Measurements from ENCODE around the gene MAD1L1.
"Not testable (repeated sequence)": the region's sequence is repeated elsewhere in the genome, so short reads cannot be mapped to it uniquely, and the experiment has no call there.

Gene MAD1L1

DNA sequence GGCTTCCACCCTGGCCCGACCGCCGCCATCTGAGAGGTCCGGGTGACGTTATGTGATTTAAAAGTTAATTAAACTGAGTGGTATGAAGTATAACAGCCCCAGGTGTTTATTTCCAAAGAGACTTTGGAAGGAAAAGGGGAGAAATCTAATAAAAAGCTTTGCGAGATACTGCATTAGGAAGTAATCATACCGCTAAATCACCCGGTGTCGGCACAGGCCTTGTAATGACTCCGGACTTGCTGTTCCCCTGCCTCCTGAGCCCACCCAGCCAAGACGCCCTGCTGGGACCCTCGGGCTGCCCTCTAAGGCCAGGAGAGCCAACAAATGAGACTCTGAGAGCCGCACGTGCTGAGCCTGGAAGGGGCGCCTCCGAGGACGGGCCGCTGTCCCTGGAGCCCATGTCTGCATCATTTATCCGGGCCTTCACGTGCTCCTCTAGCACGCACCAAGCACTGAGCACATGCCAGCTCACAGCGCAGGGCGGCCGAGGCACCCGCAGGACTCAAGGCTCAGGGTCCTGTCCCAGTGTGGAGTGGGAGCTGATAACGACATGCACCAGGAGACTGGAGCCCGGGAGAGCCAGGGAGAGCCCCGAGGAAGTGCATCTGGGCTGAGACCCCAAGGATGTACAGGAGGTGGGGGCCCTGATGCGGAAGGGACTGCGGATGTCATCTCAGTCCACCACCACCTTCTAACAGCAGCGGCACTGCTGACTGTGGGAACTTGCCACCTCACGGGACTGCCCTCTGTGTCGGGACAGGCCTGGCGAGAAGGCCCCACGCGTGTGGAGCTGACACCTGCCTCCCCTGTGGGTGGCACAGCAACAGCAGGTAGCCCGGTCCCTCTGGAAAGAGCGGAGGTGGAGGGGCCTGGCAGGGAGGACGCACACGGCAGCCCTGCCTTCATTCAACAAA is 380.0 kb downstream of the MAD1L1 start:
- DNase-seq, result no peak

- DNase-seq, result no peak
Measured at GRCh38 chr7:1851721-1852516, 380.8 kb downstream of the MAD1L1 start.

DNA sequence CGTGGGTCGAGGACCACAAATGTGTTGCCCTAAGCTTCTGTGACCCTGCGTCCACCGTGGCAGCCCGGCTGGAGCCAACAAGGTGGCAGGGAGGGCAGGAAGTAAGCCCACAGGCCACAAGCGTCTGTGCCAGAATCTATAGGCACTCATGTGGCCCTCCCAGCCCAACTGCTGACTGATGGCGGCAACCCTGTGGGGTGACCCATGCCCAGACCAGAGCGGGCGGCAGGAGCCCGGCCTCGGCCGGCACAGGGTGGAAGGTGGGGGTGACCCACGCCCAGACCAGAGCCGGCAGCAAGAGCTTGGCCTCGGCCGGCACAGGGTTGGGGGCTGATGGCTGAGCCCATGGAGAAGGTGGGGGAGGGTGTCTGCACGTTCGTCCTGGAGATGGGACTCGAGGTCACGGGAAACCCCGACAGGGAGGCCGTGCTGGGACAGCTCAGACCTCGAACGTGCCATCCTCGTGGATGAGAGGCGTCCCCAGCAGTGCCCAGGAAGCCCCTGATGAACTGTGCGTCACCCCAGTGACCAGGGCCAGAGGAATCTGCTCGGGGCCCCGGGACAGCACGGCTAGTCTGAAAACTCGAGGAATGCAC is 381.7 kb downstream of the MAD1L1 start:
- DNase-seq, result no peak

DNA sequence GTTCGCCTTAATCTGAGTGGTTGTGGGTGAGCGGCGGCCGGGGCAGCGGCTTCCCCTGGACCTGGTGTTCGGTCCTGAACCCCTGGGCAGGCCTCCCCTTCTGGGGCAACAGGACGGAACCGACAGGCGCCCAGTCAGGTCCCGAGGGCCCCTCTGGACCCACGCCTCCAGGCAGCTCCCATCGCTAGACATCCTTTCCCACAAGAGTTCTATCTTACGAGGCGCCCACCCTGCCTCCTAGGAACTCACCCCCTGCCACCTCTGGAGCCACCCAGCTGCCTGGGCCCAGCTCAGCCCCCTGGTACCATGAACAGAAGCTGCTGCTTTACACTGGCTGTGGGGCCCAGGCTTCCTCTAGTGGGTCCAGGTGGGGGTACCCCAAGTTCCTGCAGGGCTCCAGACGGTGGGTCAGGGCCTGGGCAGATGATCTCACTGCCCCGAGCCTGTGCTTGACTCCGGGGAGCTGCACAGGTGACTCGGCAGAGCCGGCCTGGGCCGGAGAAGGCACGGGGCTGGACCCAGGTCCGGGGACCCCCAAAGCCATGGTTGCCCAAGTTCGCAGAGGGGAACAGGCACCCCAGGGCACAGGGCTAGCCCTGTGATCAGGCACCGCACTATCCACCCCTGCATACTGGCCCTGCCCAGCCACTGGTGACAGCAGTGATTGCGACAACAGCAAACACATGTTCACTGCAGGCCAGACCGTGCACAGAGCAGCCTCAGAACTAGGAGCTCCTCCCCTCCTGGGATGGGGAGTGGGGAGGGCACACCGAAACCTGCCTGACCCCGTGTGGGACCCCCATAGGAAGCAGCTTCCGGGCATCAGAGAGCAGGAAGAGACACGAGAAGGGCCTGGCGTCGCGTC is 382.4 kb downstream of the MAD1L1 start:
- DNase-seq, result no peak

GRCh38 chr7:1849351-1850041 is 383.2 kb downstream of the MAD1L1 start:
- DNase-seq, result no peak

GRCh38 chr7:1848911-1849311 is 383.8 kb downstream of the MAD1L1 start:
- DNase-seq, result no peak

DNA sequence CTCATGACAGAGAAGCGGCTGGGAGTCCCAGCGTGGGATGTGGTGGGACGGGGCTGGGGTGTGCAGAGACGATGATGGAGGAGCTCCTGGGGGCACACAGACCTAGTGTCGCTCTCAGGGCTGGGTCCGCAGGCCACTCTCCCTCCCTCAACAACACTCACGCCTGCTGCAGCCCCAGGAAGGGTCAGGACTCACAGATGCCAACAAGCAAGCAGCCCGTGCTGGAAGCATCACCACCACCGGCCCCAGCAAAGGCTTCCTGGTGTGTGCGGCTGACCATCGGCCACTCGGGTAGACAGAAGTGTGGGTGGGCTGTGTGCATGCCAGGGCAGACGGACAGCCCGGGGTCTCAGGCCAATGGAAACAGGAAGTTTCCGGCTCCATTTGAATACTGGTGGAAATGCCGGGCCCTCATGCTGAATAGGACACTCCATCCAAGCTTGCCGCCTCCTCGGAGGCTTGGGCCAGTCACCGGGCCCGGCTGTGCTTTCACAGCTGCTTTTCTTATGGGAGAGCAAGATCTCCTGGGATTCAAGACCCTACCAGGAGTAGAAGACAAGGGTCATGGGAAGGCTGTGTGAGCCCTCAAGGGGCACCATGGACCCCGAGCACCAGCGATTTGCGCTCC is 384.6 kb downstream of the MAD1L1 start:
- DNase-seq, result no peak

DNA sequence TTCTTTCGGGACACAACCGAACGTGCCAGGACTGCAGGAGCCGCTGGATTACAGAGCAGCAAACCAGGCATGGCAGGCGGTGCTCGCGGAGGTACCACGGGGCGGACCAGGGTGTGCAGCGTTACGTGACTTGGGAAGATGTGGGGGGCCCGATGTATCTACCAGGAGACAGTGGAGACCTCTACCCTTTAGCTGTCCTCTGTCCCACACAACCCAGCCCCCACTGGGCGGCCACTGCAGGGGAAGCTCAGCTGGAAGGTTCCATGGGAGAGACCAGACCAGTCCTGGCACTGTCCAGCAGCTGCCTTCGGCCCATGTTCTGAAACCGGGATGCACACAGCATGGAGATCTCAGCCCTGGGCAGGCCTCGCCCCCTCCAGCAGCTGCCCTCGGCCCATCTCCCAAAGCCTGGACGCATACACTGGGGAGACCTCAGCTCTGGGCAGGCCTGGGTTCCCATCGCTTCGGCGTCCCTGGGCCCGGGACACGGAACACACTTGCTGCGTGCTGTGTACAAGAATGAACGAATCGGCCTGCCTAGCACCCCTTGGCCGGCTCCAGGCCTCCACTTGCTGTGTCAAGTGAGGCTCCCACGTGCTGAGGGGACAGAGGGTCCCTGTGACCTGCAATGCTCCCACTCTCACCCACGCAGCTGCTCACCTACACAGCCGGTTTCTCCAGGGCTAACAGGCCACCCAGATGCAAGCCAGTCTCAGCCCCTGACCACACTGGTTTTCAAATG is 385.3 kb downstream of the MAD1L1 start:
- DNase-seq, result no peak

DNA sequence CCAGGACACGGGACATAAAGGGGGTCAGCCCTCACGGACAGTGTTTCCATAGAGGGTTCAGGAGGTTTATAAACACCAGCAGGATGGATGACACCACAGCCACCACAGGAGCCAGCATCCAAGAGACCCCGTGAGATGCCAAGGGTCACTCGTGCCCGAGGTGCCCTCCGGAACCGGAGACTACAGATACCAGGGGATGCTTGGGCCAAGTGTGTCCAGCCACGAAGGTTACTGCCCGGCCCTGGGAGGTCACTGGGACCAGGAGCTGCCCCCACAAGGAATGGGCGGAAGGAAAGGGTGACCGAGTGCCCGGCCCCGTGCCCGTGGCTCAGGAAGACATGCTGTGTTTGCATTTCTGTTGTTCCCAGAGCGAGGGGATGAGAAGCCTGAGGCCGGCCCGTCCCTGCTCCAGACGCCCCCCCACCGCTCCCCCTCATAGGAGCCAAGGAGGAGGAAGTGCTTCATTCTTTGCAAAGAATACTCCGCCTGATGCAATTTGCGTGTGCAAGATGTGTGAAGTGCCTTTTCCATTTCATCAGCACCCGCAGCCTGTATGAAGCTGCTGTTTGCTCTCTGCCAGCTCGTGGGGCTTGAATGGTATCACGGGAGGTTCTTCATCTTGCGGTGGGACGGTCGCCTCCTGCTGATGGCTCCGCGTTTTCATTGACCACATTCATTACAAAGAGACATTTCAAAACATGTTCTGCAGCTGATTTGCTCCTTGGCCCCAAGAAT is 386.2 kb downstream of the MAD1L1 start:
- no peak for DNase-seq

DNA sequence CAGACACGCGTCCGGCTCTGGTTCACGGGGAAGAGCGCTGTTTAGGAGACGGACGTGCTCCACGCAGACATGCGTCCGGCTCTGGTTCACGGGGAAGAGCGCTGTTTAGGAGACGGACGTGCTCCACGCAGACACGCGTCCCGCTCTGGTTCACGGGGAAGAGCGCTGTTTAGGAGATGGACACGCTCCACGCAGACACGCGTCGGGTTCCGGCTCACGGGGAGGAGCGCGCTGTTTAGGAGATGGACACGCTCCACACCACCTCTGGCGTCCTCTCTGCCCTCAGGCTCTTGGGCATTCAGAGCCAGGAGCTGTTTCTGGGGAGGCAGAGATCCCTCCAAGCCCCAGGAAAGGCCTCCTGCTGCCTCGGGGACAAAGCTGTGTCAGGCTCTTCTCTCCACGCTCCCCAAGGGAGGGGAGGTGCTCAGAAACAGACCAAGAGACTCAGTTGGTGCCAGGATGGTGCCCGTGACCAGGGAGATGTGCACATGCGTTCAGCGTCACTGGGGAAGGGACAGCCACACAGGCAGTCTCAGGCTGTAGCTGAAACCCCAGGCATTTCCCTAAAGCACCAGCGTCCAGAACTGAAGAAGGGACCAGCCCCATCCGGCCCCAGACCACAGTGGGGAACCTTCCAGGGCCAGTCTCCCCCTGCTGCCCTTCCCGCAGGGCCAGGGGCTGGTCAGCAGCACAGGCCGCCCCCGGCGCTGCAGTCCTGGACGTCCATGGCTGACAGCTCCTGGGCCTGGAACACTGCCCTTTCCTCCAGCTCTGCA is 387.0 kb downstream of the MAD1L1 start:
- DNase-seq, result no peak

GRCh38 chr7:1844951-1845390 is 387.8 kb downstream of the MAD1L1 start:
- no peak for DNase-seq

DNA sequence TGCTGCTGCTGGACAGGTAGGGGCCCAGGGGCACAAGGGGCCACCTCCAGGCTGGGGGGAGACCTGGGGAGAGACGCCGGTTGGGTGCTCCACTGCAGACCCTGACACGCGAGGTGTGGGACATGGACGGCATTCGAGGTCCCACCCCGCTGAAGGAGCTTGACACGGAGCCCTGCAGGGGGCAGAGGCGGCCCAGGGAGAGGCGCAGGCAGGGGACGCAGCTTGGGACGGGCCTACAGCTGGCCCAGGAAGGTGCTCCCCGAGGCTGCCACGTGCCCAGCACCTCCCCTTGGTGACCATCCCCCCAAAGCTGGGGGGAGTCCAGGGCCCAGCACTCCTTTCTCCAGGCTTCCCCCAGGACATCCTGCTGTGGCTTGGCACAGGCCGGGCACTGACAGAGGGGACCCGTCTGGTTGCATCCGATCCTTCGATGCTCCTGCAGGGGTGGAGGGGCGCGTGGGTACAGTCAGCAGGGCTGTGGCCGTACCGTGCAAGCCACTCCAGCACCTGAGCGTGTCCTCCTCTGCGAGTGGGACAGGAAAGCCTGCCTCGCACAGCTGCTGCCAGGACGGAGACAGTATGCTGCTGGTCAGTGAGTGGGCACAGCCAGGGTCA is 388.3 kb downstream of the MAD1L1 start:
- DNase-seq, result no peak

DNA sequence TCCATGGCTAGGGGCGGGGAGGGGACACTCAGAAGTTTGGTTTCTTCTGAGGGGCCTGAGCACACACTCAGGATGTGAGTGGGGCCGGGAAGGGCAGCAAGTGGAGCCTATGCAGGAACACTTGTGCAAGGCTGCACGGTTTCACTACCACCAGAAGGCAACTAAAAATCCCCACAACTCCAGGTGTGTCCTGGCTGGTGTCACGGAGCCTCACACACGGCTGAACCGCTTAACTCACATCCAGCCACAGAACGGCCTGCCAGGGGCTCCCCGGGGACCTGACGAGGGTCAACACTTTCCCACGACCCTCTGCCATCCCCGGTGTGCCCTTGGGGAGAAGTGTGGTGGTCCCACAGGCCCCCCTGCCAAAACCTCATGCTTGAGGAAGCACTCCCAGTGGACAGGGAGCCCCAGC is 388.8 kb downstream of the MAD1L1 start:
- no peak for DNase-seq

GRCh38 chr7:1843271-1843861 is 389.4 kb downstream of the MAD1L1 start:
- no peak for DNase-seq

DNA sequence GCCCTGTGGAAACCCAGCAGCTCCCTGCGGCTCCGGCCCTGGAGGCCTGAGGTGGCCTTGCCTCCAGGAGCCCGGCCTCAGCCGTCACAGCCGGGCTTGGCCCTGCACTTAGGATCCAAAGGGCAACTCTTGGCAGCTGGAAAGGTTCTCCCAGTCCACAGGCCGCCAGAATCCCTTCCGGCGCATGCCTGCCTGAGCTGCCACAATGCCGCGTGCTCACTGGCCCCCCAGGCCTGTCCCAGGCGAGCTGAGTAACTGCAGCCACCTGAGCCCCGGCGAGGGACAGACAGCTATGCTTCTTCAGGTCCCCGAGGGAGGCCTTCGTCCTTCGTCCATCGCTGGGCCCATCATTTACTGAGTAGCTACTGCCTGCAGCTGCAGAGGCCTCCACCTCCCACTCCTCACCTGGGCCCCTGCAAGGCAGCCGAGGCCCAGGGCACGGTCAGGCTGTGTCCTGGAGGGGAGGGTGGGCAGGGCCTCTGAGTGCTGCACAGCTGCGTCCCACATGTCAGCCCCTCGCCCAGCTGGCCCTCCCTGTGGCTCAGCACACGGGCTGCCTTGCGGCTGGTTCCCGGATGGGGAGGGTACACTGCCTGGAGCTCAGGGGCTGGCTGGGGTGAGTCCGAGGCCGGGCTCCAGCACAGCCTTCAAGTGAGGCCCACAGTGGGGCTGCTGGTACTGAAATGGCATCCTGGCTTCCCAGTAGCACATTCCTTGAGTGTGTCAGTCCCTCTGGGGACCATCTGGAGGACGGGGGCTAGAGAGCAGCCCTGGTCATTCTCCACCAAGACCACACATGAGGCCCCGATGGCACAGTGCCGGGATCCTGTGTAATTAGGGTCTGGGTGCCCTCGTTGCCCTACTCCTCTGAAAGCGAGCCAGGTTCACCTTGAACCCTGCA is 390.2 kb downstream of the MAD1L1 start:
- DNase-seq, result no peak

DNA sequence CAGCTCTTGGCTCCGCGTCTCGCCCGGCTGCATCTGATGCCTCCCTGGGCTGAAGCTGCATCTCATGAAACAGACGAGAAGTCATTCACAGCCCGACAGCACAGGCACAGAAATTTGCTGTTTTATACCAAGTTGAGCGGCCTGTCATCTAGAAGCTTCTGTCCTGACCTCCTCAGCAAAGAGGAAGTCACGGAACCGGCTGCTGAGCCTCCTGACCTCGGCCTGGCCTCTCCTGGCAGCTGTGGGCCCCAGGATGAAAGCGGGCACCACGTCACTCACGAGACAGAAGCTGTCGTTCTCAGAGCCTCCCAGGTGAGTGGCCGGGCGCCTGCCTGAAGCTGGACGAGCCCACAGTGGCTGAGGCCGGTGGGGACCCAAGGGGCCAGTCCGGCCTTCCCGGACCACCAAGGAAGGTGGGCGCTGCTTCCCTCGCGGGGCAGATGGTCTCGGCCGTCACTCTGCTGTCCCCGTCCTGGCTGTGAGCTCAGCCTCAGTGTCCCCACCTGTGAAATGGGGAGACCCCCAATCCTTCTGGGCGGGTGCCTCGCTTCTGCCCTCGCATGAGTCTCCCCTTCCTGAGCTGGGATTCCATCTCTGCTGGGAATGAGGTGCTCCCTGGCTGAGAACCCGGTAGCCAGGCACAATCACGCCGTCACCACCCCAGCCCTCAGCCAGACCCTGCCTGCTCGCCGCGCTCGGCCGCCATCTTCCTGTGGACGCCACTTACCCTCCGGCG is 391.3 kb downstream of the MAD1L1 start:
- not testable (repeated sequence) for DNase-seq
